A549 treated with CpdA at 1 μM for 4 hours (cell line): Measurements from ENCODE around the gene CD151. TPM values are rescaled to one million over a fixed set of nuclear protein-coding genes. Genes with fewer than 3 reads are reported as not detected.

Experiments
- total RNA-seq: library from RNA; stranded (reverse); fragments of 200-300 nt; extraction: Qiagen RNA extraction; gene quantifications from 5 replicates; pipeline ENCODE4 v1.2.3, GENCODE V29; 2022; ENCODE audit warnings: low read depth

CD151 gene
- 725 to 823 TPM (median 751 TPM) in 5 replicates for total RNA-seq

GRCh38 chr11:832529-833113, at the start of gene CD151:
CD151 (plus strand) TSS chr11:832952; CDS start chr11:836070, 3,118 bp downstream.

DNA sequence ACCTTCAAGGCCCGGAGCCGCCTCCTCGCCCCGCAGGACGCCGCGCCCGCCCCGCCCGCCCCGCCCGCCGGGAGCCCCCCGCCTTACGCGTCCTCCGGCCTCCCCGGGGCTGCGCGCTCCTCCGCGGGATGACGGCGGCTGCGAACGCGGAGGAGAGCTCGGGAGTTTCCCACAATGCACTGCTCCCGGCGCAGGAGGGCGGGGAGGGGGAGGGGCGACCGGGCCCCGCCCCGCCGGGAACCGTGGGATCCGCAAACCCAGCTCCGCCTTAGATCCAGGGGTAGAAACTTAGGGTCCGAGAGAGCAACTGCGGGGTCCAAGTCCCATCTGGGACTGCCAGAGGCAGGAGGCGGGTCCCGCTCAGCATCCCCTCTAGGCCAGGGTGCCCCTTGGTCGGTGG, 42.8 kb upstream of the CD151 start, which contains the start of gene CEND1:
CEND1 (minus strand) TSS at position 148 of the 400 bp plus-strand sequence. CDS start 1,514 bp downstream, outside the sequence.

DNA sequence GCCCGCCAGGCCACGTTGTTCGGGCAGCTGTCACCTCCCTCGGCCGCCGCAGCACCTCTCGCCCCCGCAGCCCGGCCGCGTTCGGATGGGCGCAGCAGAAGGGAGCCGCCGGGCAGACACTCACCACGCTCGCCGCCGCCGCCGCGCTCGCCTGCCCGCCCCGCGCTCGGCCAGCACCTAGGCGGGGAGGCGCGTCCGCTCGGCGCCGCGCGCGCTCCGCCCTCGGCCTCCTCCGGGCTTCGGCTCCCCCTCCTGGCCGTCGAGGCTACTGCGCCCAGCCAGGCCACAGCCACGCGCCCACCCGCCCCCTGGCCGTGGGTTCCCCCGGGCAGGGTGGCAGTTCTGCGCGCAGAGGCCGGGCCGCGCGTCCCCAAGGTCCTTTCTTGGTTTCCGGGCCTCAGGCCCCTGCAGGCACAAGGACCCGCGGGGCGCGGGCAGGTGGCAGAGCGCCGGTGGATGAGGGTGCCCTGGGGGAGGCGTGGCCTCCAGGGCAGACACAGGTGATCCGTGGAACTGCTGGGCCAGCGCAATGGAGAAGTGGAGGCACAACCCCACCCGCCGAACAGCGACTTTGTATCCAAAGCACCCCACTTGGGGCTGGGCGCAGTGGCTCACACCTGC, 34.5 kb upstream of the CD151 start, which contains the start of gene SLC25A22:
SLC25A22 (minus strand) TSS at position 189 of the 621 bp plus-strand sequence. CDS start 3,275 bp downstream, outside the sequence.

GRCh38 chr11:809287-810039, 23.3 kb upstream of the CD151 start, which contains the start of gene RPLP2:
RPLP2 (plus strand) TSS chr11:809967; CDS start chr11:810235, 268 bp downstream.

DNA sequence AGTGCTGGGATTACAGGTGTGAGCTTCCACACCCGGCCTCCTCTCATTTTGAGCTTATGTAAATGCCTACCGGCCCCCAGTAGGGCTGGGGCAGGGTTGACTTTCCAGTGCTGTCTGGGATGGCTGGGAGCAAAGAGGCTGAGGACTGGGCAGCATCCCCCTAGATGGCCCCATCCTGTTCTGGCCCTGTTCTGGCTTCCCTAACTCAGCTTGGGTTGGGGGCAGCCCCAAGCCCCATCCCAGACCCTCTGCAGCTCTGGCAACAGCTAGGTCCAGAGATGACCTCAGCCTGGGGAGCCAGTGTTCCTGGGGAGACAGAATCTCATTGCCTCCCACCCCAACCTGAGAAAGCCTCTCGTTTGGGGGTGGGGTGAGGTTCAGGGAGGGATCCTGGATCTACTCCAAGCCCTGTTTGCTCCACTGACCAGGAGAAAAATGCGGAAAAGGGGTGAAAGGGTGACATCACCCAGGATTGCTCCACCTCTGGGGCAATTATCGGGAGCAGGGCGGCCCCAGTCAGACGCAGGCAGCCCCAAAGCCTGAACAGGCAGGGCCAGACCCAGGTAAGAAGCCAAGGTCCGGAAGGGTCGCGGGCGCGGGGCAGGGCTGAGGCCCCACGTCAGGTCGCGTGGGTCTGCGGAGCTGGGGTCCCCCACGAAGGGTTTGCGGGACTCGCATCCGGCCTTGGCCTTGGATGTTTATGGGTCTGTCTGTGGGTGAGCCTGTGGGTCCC, 14.2 kb upstream of the CD151 start, which contains the start of gene PNPLA2:
PNPLA2 (plus strand) TSS at position 519 of the 733 bp plus-strand sequence. CDS start 805 bp downstream, outside the sequence.

GRCh38 chr11:827897-828192, 4.9 kb upstream of the CD151 start, which contains the start of gene CRACR2B:
CRACR2B (plus strand) TSS chr11:827919; CDS start chr11:828608, 689 bp downstream.

DNA sequence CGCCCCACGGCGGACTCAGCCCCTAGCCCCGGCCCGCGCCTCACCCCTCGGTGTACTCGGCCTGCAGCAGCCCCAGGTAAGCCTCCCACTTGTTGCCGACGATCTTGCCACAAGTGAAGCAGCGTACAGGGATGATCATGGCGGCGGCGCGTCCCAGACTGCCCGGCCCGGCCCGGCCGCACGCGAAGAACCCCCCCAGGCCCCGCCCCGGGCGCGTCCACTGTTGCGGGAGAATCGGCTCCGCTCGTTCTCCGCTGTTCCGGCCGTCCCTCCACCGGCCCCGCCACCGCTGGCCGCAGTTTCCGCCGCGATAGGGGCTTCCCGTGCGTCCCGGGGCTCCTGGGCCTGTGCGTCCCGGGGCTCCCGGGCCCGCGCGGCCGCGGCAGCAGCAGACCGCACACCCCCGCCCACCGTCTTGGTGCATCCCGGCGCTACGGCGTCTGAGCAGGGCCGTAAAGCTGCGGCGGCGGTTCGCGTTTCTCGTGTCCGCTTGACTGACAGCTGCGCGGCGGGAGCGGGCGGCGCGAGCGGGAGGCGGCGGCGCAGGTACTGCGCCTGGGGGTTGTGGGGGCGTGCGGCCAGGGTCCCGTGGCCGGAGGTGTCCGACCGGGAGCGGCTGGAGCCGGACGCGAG, 9.7 kb downstream of the CD151 start, which contains the start of the genes POLR2L and TSPAN4:
POLR2L (minus strand) TSS at position 160 of the 633 bp plus-strand sequence; CDS start at position 139, 21 bp downstream.
TSPAN4 (plus strand) TSS at position 483 of the 633 bp plus-strand sequence. CDS start 7,453 bp downstream, outside the sequence.

Other genes starting within 250 kb of the CD151 start
- gene IRF7, start 217.0 kb upstream of the CD151 start, total RNA-seq, result 4.7 to 6.9 TPM (median 6.3 TPM) in 5 replicates
- 0.03 to 0.19 TPM (median 0.03 TPM) in 3 of 5 replicates, not detected in the others for gene CDHR5, start 208.0 kb upstream of the CD151 start, total RNA-seq
- gene SCT, start 205.8 kb upstream of the CD151 start, total RNA-seq, result not detected in 5 replicates
- 0.13 to 0.41 TPM (median 0.28 TPM) in 4 of 5 replicates, not detected in the other for gene DRD4, start 195.7 kb upstream of the CD151 start, total RNA-seq
- gene DEAF1, start 137.7 kb upstream of the CD151 start, total RNA-seq, result 25.7 to 36.7 TPM (median 34.9 TPM) in 5 replicates
- 8.9 to 11.1 TPM (median 10.7 TPM) in 5 replicates for gene TMEM80, start 137.1 kb upstream of the CD151 start, total RNA-seq
- 78.2 to 132 TPM (median 114 TPM) in 5 replicates for gene EPS8L2, start 126.7 kb upstream of the CD151 start, total RNA-seq
- 415 to 447 TPM (median 432 TPM) in 5 replicates for gene TALDO1, start 85.5 kb upstream of the CD151 start, total RNA-seq
- 38.5 to 51.7 TPM (median 45.2 TPM) in 5 replicates for gene GATD1, start 55.5 kb upstream of the CD151 start, total RNA-seq
- gene CEND1, start 42.9 kb upstream of the CD151 start, total RNA-seq, result 1.6 to 1.8 TPM (median 1.7 TPM) in 5 replicates
- gene SLC25A22, start 34.7 kb upstream of the CD151 start, total RNA-seq, result 23.3 to 38.0 TPM (median 36.9 TPM) in 5 replicates
- 8.7 to 15.1 TPM (median 14.5 TPM) in 5 replicates for gene PIDD1, start 27.7 kb upstream of the CD151 start, total RNA-seq
- gene RPLP2, start 23.0 kb upstream of the CD151 start, total RNA-seq, result 1,534 to 2,430 TPM (median 2,343 TPM) in 5 replicates
- 33.3 to 63.5 TPM (median 54.2 TPM) in 5 replicates for gene PNPLA2, start 14.0 kb upstream of the CD151 start, total RNA-seq
- gene CRACR2B, start 5.0 kb upstream of the CD151 start, total RNA-seq, result 2.1 to 4.9 TPM (median 3.6 TPM) in 5 replicates
- gene POLR2L, start 9.6 kb downstream of the CD151 start, total RNA-seq, result 565 to 731 TPM (median 616 TPM) in 5 replicates
- 117 to 183 TPM (median 173 TPM) in 5 replicates for gene TSPAN4, start 9.9 kb downstream of the CD151 start, total RNA-seq
- 70.7 to 81.3 TPM (median 76.3 TPM) in 5 replicates for gene CHID1, start 77.9 kb downstream of the CD151 start, total RNA-seq
- 32.1 to 39.7 TPM (median 36.5 TPM) in 5 replicates for gene AP2A2, start 92.9 kb downstream of the CD151 start, total RNA-seq
- under 0.01 to 0.01 TPM in 2 of 5 replicates, not detected in the others for gene MUC6, start 203.8 kb downstream of the CD151 start, total RNA-seq
- 0.09 to 0.54 TPM (median 0.21 TPM) in 5 replicates for gene MUC2, start 241.9 kb downstream of the CD151 start, total RNA-seq